Retinal pigment epithelial cell (primary cell): ENCODE measurements around the gene SLC43A1.
A peak's percentile ranks its signal among the peaks of the same experiment; 100 is the strongest.

Experiments used
- DNase-seq: peaks from one replicate; pipeline ENCODE4 v3.0.0-alpha.2; 2010; ENCODE audit warnings: low read depth
- H3K4me3 ChIP-seq: 2 replicates; pipeline ENCODE4 v1.5.1; 2011; ENCODE audit warnings: mild to moderate bottlenecking, low read length, control low read depth, moderate library complexity
- CTCF ChIP-seq: conservative IDR thresholded peaks from 2 replicates; pipeline ENCODE4 v1.5.1; 2011; ENCODE audit warnings: low read depth, low read length, control low read depth, inconsistent platforms

The SLC43A1 gene

GRCh38 chr11:57515332-57516060 is at the start of gene SLC43A1:
SLC43A1 (minus strand) TSS chr11:57515702; CDS start chr11:57514111, 1,591 bp downstream.
- no peak for DNase-seq
- peak within 1 kb of the TSS; percentile 68 for H3K4me3 ChIP-seq
- TF ChIP-seq CTCF, result peak; percentile 3

GRCh38 chr11:57562596-57562995 is 47.1 kb upstream of the SLC43A1 start:
- peak; percentile 20 for TF ChIP-seq CTCF
- no peak overlapping the region for H3K4me3 ChIP-seq
- no peak for DNase-seq

DNA sequence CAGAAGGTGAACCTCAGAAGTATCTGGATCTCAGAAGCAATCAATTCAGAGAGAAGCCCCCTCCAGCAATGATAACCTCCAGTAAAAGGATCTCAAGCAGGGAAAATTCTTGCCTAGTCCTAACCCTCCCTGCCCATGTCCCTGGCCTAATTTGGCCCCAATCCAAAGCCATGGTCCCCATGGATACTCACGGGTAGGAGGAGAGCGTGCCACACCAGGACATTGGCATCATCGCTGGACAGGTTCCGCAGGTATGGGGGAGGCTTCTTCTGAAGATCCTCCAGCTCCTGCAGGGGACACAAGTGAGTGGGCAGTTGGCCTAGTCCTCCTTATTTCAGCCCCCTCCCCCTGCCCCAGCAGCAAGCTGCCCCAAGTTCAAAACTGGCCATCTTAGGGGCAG is 44.6 kb upstream of the SLC43A1 start:
- no peak overlapping the region for H3K4me3 ChIP-seq
- no peak for TF ChIP-seq CTCF
- no peak for DNase-seq

DNA sequence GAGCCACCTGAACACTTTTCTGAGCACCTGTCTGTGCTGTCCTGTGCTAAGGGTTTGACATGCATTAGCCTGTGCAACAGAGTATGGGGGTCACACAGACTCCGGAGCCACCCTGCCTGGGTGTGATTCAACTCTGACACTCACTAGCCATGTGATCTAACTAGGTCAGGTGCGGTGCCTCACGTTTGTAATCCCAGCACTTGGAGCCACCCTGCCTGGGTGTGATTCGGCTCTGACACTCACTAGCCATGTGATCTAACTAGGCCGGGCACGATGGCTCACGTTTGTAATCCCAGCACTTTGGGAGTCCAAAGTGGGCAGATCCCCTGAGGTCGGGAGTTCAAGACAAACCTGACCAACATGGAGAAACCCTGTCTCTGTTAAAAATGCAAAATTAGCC is 40.5 kb upstream of the SLC43A1 start:
- TF ChIP-seq CTCF, result no peak
- DNase-seq, result no peak
- H3K4me3 ChIP-seq, result no peak overlapping the region

DNA sequence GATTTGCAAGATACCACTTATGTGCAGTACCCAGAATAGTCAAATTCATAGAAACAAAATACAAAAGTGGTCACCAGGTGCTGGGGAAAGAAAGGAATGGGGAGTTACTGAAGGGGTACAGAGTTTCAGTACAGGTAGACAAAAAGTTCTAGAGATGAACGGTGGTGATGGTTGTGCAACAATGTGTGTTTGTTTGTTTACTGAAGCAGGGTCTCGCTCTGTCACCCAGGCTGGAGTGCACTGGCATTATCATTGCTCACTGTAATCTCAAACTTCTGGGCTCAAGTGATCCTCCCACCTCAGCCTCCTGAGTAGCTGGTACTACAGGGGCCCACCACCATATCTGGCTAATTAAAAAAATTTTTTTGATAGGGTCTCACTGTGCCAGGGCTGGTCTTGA is 39.9 kb upstream of the SLC43A1 start:
- DNase-seq, result no peak
- H3K4me3 ChIP-seq, result no peak overlapping the region
- no peak for TF ChIP-seq CTCF

DNA sequence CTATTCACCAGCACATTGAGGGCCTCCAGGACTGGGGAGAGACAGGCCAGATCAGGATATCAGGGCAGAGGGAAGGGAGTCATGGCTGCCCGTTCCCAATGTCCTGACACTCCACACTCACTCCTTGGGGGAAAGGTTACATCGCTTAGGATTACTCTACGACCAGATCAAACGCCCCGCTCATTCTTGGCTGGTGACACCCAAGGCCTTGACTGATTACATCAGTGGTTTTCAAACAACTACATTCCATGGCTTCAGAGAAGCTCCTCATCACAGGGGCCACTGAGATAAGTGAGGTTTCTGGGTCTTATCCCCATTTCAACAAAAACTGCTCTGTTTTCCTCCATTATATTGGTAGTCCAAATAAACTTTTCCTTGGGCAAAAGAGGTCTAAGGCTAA is 37.0 kb upstream of the SLC43A1 start:
- DNase-seq, result no peak
- H3K4me3 ChIP-seq, result no peak overlapping the region
- no peak for TF ChIP-seq CTCF

DNA sequence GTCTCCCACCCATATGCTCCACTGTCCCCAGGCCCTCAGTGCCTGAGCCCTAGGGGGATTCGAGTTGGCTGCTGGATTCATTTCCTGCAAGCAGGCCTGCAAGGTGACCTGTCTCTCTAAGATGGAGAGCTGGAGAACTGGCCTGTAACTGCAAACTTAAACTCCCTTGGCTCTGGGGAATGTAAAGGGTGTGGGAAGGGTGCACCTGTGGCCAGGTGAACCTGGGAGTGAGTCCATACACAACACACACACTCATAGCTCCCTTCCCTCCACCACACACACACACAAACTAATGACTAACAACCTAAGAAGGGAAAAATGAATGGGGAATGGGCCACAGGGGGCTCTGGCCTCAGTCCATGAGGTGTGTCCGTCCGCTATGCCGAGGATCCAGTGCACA is 36.4 kb upstream of the SLC43A1 start:
- no peak for TF ChIP-seq CTCF
- H3K4me3 ChIP-seq, result no peak overlapping the region
- no peak for DNase-seq
